VCaP (cell line): Measurements from ENCODE around the gene PRDM16.

Experiments
- H3K27ac ChIP-seq: fragments of 450-650 bp; 2 replicates; pipeline ENCODE4 v1.5.1; 2017
- TF ChIP-seq, protein P1 (sequence below): fragments of 450-650 bp; conservative IDR thresholded peaks from 2 replicates; pipeline ENCODE4 v1.5.1; 2017; ENCODE audit warnings: mild to moderate bottlenecking, moderate library complexity

The PRDM16 gene

DNA sequence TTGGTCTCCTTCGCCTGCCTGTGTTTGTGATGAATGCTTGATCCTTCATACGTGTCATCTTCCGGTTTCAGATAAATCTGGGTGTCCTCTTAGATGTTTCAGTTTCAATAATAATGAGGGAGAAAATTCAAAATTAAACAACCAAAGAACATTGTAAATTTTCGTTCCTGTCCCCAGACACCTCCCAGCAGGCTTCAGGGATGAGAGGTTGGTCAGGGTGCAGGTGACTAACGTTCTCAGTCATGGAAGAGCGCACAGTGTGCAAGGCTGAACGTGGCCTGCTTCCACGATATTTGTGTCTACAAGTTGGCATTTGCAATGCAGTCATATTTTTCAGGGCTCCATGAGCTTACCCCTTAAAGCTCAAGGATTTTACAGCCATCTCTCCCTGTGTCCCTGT, 238.4 kb downstream of the PRDM16 start:
- no peak overlapping the region for H3K27ac ChIP-seq
- TF ChIP-seq, protein P1, sequence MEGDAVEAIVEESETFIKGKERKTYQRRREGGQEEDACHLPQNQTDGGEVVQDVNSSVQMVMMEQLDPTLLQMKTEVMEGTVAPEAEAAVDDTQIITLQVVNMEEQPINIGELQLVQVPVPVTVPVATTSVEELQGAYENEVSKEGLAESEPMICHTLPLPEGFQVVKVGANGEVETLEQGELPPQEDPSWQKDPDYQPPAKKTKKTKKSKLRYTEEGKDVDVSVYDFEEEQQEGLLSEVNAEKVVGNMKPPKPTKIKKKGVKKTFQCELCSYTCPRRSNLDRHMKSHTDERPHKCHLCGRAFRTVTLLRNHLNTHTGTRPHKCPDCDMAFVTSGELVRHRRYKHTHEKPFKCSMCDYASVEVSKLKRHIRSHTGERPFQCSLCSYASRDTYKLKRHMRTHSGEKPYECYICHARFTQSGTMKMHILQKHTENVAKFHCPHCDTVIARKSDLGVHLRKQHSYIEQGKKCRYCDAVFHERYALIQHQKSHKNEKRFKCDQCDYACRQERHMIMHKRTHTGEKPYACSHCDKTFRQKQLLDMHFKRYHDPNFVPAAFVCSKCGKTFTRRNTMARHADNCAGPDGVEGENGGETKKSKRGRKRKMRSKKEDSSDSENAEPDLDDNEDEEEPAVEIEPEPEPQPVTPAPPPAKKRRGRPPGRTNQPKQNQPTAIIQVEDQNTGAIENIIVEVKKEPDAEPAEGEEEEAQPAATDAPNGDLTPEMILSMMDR, result no peak

- TF ChIP-seq, protein P1, result no peak
- no peak overlapping the region for H3K27ac ChIP-seq
Measured at GRCh38 chr1:3308053-3308452, 239.1 kb downstream of the PRDM16 start.

DNA sequence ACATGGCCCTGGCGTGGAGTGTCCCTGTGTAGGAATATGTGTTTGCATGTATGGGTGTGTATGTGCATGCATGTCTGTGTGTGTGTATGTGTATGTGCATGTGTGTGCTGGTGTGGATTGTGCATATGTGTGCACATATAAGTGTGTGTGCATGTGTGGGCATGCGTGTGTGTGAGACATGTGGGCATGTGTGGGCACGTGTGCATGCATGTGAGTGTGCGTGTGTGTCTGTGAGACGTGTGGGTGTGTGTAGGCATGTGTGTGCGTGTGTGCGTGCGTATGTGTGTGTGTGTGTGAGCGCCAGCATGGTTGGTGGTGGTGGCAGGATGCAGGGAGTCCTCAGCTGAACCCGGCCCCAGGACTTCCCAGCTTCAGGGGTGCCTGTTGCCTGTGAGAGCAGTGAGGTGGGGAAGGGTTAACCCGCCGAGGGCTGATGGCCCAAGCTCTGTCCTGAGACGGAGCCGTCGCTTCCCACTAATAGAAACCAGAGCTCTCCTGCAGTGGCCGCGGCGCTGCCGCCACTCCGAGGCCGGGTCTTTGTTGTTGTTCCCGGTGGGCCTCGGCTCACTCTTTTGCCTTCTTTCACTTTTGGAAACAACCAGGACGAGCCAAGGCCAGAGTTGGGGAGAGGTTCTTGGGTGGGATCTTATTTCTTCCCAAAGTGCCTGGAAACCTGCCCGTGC, 241.9 kb downstream of the PRDM16 start:
- TF ChIP-seq, protein P1, result no peak
- no peak overlapping the region for H3K27ac ChIP-seq

GRCh38 chr1:3311711-3312110, 242.7 kb downstream of the PRDM16 start:
- H3K27ac ChIP-seq, result no peak overlapping the region
- TF ChIP-seq, protein P1, result no peak

DNA sequence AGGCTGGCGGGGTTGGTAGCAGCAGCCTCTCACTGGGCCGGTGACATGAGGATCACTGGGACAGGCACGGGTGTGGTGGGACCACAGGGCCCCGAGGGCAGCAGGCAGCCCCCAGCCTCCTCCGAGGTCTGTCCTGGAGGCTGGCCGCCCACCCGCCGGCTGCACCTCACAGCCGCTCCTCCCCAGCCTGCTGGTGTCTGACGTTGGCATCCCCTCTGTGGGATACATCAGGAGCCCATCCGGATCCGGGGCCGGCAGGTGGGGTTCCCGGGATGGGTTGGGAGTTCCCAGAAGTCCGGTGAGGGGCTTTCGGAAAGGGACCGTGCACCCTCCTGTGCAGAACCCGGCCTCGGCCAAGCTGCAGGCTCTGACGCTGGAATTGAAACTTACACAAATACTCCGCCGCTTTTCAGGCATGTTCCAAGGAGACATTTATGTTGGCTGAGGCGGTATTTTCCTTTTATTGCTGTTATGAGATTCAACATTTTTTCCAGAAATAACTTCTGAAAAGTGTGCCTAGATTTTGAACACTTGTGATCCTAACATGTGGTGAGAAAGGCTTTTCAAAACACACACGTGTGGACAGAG, 243.4 kb downstream of the PRDM16 start:
- TF ChIP-seq, protein P1, result no peak
- H3K27ac ChIP-seq, result no peak overlapping the region

- TF ChIP-seq, protein P1, result no peak
- no peak overlapping the region for H3K27ac ChIP-seq
Measured at GRCh38 chr1:3312898-3313575, 244.0 kb downstream of the PRDM16 start.

DNA sequence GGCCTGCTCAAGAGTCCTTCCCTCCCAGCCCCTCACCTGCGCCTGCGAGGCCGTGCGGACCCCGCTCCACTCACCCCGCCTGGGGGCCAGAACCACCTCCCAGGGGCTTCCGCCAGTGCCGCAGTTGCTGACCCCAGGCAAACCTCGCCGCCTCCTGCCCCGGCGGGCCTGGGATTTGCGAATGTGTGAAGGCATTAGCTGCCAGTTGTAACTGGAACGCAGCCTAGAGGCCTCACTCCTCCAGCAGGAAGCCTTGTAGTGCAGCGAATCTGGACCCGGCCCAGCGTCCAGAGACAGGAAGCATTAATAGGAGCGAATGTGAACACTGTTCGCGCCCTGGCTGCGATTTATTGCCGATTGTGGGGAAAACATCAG, 244.6 kb downstream of the PRDM16 start:
- TF ChIP-seq, protein P1, result no peak
- H3K27ac ChIP-seq, result no peak overlapping the region
